SK-N-SH treated with all-trans-retinoic acid at 6 μM for 48 hours (cell line): ENCODE measurements around the gene HCN2.

Source experiments
- ARNTL ChIP-seq: fragments of 450-650 bp; formaldehyde crosslinking; IDR thresholded peaks from 2 replicates; pipeline ENCODE4 v1.5.0; 2020; ENCODE audit warnings: low read depth, mild to moderate bottlenecking, moderate library complexity, borderline replicate concordance
- BACH2 ChIP-seq: fragments of 250-450 bp; sonication (Bioruptor Pico); IDR thresholded peaks from 2 replicates; pipeline ENCODE4 v1.9.0; 2021; ENCODE audit warnings: mild to moderate bottlenecking, borderline replicate concordance
- ISL1 ChIP-seq: fragments of 250-450 bp; sonication (Bioruptor Pico); IDR thresholded peaks from 2 replicates; pipeline ENCODE4 v2.1.2; 2022; ENCODE audit warnings: mild to moderate bottlenecking, moderate library complexity
- RARB ChIP-seq: fragments of 250-450 bp; sonication (Bioruptor Pico); IDR thresholded peaks from 2 replicates; pipeline ENCODE4 v1.8.0; 2021; ENCODE audit warnings: mild to moderate bottlenecking, moderate library complexity
- SNAI2 ChIP-seq: fragments of 250-450 bp; sonication (Bioruptor Pico); IDR thresholded peaks from 2 replicates; pipeline ENCODE4 v1.5.0; 2020; ENCODE audit warnings: mild to moderate bottlenecking, moderate library complexity
- TOX ChIP-seq: fragments of 250-450 bp; sonication (Bioruptor Pico); IDR thresholded peaks from 2 replicates; pipeline ENCODE4 v1.8.0; 2021; ENCODE audit warnings: mild to moderate bottlenecking, moderate library complexity, borderline replicate concordance
- ZC3H10 ChIP-seq: fragments of 250-450 bp; sonication (Bioruptor Pico); IDR thresholded peaks from 2 replicates; pipeline ENCODE4 v1.5.1; 2021; ENCODE audit warnings: mild to moderate bottlenecking, moderate library complexity
- ZFP3 ChIP-seq: fragments of 250-450 bp; sonication (Bioruptor Pico); IDR thresholded peaks from 2 replicates; pipeline ENCODE4 v1.5.0; 2020; ENCODE audit warnings: mild to moderate bottlenecking, moderate library complexity
- ZFP30 ChIP-seq: fragments of 450-650 bp; formaldehyde crosslinking; IDR thresholded peaks from 2 replicates; pipeline ENCODE4 v1.5.0; 2022; ENCODE audit warnings: mild to moderate bottlenecking, moderate library complexity
- TF ChIP-seq, protein P1 (sequence below): fragments of 250-450 bp; sonication (Bioruptor Pico); IDR thresholded peaks from 2 replicates; pipeline ENCODE4 v1.5.1; 2020; ENCODE audit warnings: low read depth, mild to moderate bottlenecking, moderate library complexity
- TF ChIP-seq, protein P2 (sequence below): fragments of 250-450 bp; sonication (Bioruptor Pico); IDR thresholded peaks from 2 replicates; pipeline ENCODE4 v1.8.0; 2020; ENCODE audit warnings: mild to moderate bottlenecking, moderate library complexity, borderline replicate concordance
- TF ChIP-seq, protein P3 (sequence below): fragments of 250-450 bp; sonication (Bioruptor Pico); IDR thresholded peaks from 2 replicates; pipeline ENCODE4 v1.8.0; 2021; ENCODE audit warnings: low read depth, mild to moderate bottlenecking, moderate library complexity, borderline replicate concordance
- TF ChIP-seq, protein P4 (sequence below): fragments of 250-450 bp; sonication (Bioruptor Pico); IDR thresholded peaks from 2 replicates; pipeline ENCODE4 v1.5.0; 2020; ENCODE audit warnings: mild to moderate bottlenecking, moderate library complexity

DNA sequence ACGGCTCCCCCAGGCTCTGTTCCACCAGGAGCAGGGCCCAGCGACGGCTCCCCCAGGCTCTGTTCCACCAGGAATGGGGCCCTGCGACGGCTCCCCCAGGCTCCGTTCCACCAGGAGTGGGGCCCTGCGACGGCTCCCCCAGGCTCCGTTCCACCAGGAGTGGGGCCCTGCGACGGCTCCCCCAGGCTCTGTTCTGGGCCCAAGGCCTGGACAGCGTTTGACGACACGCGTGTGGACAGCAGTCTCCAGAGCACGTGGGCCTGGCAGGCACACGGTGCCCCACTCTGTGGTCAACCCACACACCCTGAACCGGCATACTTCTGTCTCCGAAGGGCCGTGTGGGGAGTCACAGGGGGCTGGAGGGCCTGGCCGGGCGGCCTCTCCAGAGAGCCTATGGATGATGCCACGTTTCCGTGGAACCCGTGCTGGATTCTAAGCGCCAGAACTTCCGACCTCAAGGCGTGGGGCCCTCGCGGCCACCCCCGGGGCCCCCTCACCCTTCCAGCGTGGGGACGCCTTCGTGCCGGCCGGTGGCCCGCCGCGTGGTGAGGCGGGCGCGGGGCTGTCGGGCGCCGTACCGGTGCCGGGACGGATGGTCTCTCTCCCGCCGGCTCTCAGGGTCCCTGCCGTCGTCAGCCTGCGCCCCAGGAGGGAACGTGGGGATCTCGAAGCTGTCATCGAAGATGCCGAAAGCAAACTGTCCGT, 61.6 kb downstream of the HCN2 start:
- TF ChIP-seq ZFP30: no peak
- TF ChIP-seq ZFP3 (CRISPR knock-in tag): no peak
- TF ChIP-seq, protein P1, sequence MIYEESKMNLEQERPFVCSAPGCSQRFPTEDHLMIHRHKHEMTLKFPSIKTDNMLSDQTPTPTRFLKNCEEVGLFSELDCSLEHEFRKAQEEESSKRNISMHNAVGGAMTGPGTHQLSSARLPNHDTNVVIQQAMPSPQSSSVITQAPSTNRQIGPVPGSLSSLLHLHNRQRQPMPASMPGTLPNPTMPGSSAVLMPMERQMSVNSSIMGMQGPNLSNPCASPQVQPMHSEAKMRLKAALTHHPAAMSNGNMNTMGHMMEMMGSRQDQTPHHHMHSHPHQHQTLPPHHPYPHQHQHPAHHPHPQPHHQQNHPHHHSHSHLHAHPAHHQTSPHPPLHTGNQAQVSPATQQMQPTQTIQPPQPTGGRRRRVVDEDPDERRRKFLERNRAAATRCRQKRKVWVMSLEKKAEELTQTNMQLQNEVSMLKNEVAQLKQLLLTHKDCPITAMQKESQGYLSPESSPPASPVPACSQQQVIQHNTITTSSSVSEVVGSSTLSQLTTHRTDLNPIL: no peak
- TF ChIP-seq RARB (CRISPR knock-in tag): no peak
- TF ChIP-seq ISL1: no peak
- TF ChIP-seq ZC3H10: no peak
- TF ChIP-seq, protein P2, sequence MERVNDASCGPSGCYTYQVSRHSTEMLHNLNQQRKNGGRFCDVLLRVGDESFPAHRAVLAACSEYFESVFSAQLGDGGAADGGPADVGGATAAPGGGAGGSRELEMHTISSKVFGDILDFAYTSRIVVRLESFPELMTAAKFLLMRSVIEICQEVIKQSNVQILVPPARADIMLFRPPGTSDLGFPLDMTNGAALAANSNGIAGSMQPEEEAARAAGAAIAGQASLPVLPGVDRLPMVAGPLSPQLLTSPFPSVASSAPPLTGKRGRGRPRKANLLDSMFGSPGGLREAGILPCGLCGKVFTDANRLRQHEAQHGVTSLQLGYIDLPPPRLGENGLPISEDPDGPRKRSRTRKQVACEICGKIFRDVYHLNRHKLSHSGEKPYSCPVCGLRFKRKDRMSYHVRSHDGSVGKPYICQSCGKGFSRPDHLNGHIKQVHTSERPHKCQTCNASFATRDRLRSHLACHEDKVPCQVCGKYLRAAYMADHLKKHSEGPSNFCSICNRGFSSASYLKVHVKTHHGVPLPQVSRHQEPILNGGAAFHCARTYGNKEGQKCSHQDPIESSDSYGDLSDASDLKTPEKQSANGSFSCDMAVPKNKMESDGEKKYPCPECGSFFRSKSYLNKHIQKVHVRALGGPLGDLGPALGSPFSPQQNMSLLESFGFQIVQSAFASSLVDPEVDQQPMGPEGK: no peak
- TF ChIP-seq, protein P3, sequence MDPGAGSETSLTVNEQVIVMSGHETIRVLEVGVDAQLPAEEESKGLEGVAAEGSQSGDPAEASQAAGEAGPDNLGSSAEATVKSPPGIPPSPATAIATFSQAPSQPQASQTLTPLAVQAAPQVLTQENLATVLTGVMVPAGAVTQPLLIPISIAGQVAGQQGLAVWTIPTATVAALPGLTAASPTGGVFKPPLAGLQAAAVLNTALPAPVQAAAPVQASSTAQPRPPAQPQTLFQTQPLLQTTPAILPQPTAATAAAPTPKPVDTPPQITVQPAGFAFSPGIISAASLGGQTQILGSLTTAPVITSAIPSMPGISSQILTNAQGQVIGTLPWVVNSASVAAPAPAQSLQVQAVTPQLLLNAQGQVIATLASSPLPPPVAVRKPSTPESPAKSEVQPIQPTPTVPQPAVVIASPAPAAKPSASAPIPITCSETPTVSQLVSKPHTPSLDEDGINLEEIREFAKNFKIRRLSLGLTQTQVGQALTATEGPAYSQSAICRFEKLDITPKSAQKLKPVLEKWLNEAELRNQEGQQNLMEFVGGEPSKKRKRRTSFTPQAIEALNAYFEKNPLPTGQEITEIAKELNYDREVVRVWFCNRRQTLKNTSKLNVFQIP (CRISPR knock-in tag): no peak
- TF ChIP-seq SNAI2 (CRISPR knock-in tag): no peak
- no peak for TF ChIP-seq BACH2 (CRISPR knock-in tag)
- TF ChIP-seq, protein P4, sequence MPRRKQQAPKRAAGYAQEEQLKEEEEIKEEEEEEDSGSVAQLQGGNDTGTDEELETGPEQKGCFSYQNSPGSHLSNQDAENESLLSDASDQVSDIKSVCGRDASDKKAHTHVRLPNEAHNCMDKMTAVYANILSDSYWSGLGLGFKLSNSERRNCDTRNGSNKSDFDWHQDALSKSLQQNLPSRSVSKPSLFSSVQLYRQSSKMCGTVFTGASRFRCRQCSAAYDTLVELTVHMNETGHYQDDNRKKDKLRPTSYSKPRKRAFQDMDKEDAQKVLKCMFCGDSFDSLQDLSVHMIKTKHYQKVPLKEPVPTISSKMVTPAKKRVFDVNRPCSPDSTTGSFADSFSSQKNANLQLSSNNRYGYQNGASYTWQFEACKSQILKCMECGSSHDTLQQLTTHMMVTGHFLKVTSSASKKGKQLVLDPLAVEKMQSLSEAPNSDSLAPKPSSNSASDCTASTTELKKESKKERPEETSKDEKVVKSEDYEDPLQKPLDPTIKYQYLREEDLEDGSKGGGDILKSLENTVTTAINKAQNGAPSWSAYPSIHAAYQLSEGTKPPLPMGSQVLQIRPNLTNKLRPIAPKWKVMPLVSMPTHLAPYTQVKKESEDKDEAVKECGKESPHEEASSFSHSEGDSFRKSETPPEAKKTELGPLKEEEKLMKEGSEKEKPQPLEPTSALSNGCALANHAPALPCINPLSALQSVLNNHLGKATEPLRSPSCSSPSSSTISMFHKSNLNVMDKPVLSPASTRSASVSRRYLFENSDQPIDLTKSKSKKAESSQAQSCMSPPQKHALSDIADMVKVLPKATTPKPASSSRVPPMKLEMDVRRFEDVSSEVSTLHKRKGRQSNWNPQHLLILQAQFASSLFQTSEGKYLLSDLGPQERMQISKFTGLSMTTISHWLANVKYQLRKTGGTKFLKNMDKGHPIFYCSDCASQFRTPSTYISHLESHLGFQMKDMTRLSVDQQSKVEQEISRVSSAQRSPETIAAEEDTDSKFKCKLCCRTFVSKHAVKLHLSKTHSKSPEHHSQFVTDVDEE (CRISPR knock-in tag): no peak
- no peak for TF ChIP-seq TOX
- no peak for TF ChIP-seq ARNTL (CRISPR knock-in tag)
